GM12801 (cell line): ENCODE measurements around the gene GEN1.

Experiments
- TF ChIP-seq, protein P1 (sequence below): IDR thresholded peaks from one replicate; pipeline ENCODE4 v1.5.1; 2011; ENCODE audit warnings: control low read depth; ENCODE audit not compliant: insufficient read length; ENCODE audit errors: extremely low read depth

The GEN1 gene

DNA sequence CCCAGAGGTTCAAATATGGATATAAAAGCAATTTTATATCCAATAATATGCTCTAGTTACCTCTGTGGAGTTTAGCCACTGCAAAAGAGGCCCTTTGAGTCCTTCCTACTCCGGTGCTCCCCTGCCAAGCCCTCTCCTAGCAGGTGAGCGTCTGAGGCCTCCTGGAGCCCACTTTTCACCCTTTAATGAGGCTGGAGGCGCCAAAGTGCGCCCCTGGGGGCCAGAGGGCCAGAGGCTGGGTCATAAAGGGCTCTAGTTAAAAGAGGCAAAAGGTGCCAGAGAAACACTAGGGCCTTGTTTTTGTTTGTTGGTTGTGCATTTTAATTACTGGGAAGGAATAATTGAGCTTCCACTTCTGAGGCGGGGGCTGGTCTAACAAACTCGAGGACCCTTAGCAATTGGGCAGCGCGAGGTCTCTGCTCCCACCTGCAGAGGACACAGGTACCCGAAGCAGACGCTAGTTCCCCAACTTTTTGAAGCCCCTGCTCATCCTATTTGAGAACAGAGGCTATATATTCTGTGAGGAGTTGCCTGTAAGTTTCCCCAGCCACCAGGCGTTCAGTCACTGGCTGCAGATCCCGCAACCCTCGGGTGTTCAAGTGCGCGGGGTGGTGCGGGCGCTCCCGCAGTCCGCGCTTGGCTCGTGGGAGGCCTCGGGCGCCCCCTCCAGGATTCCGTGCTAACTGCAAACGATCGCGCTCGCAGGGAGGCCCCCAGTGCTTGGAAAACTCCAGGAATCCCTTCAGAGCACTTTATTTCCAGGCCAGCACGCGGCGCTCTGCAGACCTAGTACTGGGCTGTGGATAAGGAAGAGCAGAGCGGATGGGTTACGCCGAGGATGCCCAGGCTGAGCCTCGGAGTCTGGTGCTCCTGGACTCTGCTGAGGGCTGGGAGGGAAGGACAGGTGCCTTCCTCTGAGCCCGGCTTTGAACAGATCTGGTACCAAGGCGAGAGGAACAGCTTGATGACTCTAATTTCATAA, 76.4 kb downstream of the GEN1 start:
- TF ChIP-seq, protein P1, sequence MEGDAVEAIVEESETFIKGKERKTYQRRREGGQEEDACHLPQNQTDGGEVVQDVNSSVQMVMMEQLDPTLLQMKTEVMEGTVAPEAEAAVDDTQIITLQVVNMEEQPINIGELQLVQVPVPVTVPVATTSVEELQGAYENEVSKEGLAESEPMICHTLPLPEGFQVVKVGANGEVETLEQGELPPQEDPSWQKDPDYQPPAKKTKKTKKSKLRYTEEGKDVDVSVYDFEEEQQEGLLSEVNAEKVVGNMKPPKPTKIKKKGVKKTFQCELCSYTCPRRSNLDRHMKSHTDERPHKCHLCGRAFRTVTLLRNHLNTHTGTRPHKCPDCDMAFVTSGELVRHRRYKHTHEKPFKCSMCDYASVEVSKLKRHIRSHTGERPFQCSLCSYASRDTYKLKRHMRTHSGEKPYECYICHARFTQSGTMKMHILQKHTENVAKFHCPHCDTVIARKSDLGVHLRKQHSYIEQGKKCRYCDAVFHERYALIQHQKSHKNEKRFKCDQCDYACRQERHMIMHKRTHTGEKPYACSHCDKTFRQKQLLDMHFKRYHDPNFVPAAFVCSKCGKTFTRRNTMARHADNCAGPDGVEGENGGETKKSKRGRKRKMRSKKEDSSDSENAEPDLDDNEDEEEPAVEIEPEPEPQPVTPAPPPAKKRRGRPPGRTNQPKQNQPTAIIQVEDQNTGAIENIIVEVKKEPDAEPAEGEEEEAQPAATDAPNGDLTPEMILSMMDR, result no peak

DNA sequence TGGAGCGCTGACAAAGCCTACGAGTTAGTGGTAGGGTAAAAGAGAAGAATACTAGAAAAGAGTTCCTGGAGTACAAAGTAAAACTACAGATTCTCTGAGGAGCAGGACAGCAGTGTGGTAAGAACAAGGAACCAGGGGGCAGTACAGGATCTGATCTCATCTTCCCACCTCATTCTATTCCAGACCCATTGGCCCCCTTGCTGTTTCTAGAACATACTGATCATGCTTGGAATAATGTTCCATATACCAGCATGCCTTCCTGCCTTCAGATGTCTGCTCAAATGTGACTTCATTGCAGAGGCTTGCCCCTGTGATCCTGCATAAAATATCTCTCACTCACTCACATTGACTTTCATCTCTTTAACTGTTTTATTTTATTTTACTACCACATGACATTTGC, 81.6 kb downstream of the GEN1 start:
- TF ChIP-seq, protein P1, result no peak
